Fibroblast of peridontal ligament (primary cell): ENCODE measurements around the gene KRT33B.
"Not testable (repeated sequence)": the region's sequence is repeated elsewhere in the genome, so short reads cannot be mapped to it uniquely, and the experiment has no call there.

Experiments
- DNase-seq: peaks from one replicate; pipeline ENCODE4 v3.0.0-alpha.2; 2010; ENCODE audit errors: extremely low read depth

KRT33B gene

GRCh38 chr17:41347869-41348760, 21.5 kb downstream of the KRT33B start:
- no peak for DNase-seq

GRCh38 chr17:41346421-41346820, 23.2 kb downstream of the KRT33B start:
- not testable (repeated sequence) for DNase-seq

- no peak for DNase-seq
These were observed 23.6 kb downstream of the KRT33B start for GRCh38 chr17:41345992-41346391.

GRCh38 chr17:41343029-41343428, 26.6 kb downstream of the KRT33B start:
- DNase-seq: no peak

- DNase-seq: no peak
These were observed 28.4 kb downstream of the KRT33B start for GRCh38 chr17:41340934-41341861.

GRCh38 chr17:41340494-41340893, 29.1 kb downstream of the KRT33B start:
- DNase-seq: no peak

GRCh38 chr17:41339571-41340172, 29.9 kb downstream of the KRT33B start:
- DNase-seq: no peak

- peak; percentile 34 for DNase-seq
These were observed 30.6 kb downstream of the KRT33B start for GRCh38 chr17:41338961-41339485.

- no peak for DNase-seq
These were observed 33.9 kb downstream of the KRT33B start for GRCh38 chr17:41335747-41336146.

GRCh38 chr17:41334385-41335305, 35.0 kb downstream of the KRT33B start:
- no peak for DNase-seq

GRCh38 chr17:41333836-41334235, 35.8 kb downstream of the KRT33B start:
- no peak for DNase-seq

- DNase-seq: no peak
These were observed 36.5 kb downstream of the KRT33B start for GRCh38 chr17:41333098-41333497.

- DNase-seq: no peak
These were observed 37.4 kb downstream of the KRT33B start for GRCh38 chr17:41332239-41332638.

- no peak for DNase-seq
These were observed 38.0 kb downstream of the KRT33B start for GRCh38 chr17:41331606-41332005.

GRCh38 chr17:41329279-41329948, 40.2 kb downstream of the KRT33B start:
- DNase-seq: peak; percentile 56

- no peak for DNase-seq
These were observed 41.4 kb downstream of the KRT33B start for GRCh38 chr17:41328207-41328606.

GRCh38 chr17:41327411-41328120, 42.0 kb downstream of the KRT33B start:
- DNase-seq: no peak

GRCh38 chr17:41326173-41327145, 43.2 kb downstream of the KRT33B start:
- no peak for DNase-seq
